ENCODE results near the gene ITK.

- TF ChIP-seq CTCF (conservative IDR thresholded peaks at IDR 0.05; ENCODE audit: low read length) (no peak), EZH2phosphoT487 (IDR thresholded peaks at IDR 0.05; ENCODE audit: borderline replicate concordance) (no peak)
Measured at GRCh38 chr5:157265714-157266285, 85.2 kb downstream of the ITK start, which contains the start of gene CYFIP2.

Measured in Loucy (cell line).